Subcutaneous adipose tissue (tissue), 4 donors: ENCODE results near the gene THADA. TPM values are rescaled to one million over a fixed set of nuclear protein-coding genes. Genes with fewer than 3 reads are reported as not detected.

Experiments
- CTCF ChIP-seq: fragments of 450-650 bp; IDR thresholded peaks from one replicate; pipeline ENCODE4 v1.5.1; 2016; ENCODE audit warnings: low read depth, mild to moderate bottlenecking, control low read depth, antibody characterized with exemption, moderate library complexity
- total RNA-seq, 4 donors: library from RNA; depleted of rRNA; stranded (reverse); fragments of >200 nt; gene quantifications; one replicate each; pipeline ENCODE4 v1.1.0, GENCODE V29; 2016

Gene THADA
- total RNA-seq, 4 donors from 2014 or later: 31.8 to 71.9 (median 53.8) TPM

GRCh38 chr2:43513216-43513615 is 82.6 kb downstream of the THADA start:
- no peak for TF ChIP-seq CTCF

GRCh38 chr2:43511199-43511598 is 84.6 kb downstream of the THADA start:
- no peak for TF ChIP-seq CTCF

GRCh38 chr2:43509886-43510285 is 86.0 kb downstream of the THADA start:
- no peak for TF ChIP-seq CTCF

GRCh38 chr2:43508209-43508608 is 87.6 kb downstream of the THADA start:
- TF ChIP-seq CTCF: no peak

GRCh38 chr2:43507137-43507536 is 88.7 kb downstream of the THADA start:
- TF ChIP-seq CTCF: no peak

- no peak for TF ChIP-seq CTCF
Observed at GRCh38 chr2:43495727-43496126, 100.1 kb downstream of the THADA start.

- no peak for TF ChIP-seq CTCF
Observed at GRCh38 chr2:43493954-43494353, 101.9 kb downstream of the THADA start.

- TF ChIP-seq CTCF: no peak
Observed at GRCh38 chr2:43491065-43491639, 104.7 kb downstream of the THADA start.
